ENCODE results near the gene LETM1.

The LETM1 gene

DNA sequence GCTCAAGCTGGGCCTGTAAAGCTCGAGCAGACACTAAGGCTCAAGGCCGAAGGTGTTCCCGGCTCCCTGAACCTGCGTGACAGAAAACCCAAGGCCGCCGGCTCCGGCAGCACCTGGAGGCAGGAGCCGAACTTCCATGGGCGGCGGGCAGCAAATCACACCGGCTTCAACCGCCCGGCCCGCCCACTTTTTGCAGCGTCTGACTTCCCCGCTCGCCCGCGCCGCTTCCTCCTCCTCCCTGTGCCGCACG, 14.3 kb upstream of the LETM1 start:
- TF ChIP-seq TAF1 (IDR thresholded peaks at IDR 0.05; ENCODE audit: borderline replicate concordance, insufficient read depth, low read length), result no peak
- TF ChIP-seq SIN3A (IDR thresholded peaks at IDR 0.05; ENCODE audit: borderline replicate concordance, insufficient read depth, low read length), result 0 out of 2 replicates have a peak, but pooled peaks have one; percentile 41

DNA sequence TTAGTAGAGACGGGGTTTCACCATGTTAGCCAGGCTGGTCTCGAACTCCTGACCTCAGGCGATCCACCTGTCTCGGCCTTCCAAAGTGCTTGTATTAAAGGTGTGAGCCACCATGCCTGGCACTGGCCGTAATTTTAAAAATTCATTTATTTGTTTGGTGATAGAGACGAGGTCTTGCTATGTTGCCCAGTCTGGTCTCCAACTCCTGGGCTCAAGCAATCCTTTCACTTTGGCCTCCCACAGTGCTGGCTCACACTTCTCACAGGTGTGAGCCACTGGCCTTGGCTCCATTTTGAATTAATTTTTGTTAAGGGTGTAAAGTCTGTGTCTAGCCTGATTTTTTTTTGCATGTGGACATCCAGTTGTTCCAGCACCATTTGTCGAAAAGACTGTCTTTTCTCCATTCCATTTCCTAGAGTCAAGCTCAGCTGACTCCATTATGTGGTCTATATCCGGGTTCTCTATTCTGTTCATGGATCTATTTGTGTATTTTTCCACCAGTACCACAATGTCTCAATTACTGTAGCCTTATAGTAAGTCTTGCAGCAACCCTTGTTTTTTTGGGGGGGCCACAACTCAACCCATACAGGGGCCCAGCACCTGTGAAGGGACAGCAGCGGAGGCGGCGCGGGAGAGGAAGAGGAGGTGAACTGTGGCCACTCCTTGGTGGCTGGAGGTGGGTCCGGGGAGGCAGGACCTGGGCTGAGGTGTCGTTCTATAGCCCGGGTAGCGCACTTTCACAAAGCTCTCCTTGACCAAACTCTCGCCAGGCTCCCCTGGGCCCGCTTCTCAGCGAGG, 13.8 kb upstream of the LETM1 start:
- TF ChIP-seq FOXP2 (optimal IDR thresholded peaks at IDR 0.05; ENCODE audit: borderline replicate concordance, extremely low read depth, extremely low read length, insufficient read depth) (no peak), POLR2AphosphoS5 (IDR thresholded peaks at IDR 0.05; ENCODE audit: low read depth, low read length) (no peak), SIN3A (IDR thresholded peaks at IDR 0.05; ENCODE audit: borderline replicate concordance, insufficient read depth, low read length) (no peak), TAF1 (IDR thresholded peaks at IDR 0.05; ENCODE audit: borderline replicate concordance, insufficient read depth, low read length) (no peak)
- TF ChIP-seq, protein P1, sequence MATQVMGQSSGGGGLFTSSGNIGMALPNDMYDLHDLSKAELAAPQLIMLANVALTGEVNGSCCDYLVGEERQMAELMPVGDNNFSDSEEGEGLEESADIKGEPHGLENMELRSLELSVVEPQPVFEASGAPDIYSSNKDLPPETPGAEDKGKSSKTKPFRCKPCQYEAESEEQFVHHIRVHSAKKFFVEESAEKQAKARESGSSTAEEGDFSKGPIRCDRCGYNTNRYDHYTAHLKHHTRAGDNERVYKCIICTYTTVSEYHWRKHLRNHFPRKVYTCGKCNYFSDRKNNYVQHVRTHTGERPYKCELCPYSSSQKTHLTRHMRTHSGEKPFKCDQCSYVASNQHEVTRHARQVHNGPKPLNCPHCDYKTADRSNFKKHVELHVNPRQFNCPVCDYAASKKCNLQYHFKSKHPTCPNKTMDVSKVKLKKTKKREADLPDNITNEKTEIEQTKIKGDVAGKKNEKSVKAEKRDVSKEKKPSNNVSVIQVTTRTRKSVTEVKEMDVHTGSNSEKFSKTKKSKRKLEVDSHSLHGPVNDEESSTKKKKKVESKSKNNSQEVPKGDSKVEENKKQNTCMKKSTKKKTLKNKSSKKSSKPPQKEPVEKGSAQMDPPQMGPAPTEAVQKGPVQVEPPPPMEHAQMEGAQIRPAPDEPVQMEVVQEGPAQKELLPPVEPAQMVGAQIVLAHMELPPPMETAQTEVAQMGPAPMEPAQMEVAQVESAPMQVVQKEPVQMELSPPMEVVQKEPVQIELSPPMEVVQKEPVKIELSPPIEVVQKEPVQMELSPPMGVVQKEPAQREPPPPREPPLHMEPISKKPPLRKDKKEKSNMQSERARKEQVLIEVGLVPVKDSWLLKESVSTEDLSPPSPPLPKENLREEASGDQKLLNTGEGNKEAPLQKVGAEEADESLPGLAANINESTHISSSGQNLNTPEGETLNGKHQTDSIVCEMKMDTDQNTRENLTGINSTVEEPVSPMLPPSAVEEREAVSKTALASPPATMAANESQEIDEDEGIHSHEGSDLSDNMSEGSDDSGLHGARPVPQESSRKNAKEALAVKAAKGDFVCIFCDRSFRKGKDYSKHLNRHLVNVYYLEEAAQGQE (IDR thresholded peaks at IDR 0.05; ENCODE audit: insufficient read depth in 1 of 2, low read depth in 2 of 2, low read length in 2 of 2), result no peak

DNA sequence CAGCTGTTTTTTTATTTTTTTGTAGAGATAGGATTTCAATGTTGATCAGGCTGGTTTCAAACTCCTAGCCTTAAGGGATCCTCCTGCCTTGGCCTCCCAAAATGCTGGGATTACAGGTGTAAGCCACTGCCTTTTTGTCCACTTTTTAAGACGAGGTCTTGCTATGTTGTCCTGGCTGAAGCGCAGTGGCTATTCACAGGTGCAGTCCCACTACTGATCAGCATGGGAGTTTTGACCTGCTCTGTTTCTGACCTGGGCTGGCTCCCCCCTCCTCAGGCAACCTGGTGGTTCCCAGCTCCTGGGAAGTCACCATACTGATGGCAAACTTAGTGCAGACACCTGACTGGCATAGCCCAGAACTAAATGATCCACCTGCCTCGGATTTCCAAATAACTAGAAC, 13.0 kb upstream of the LETM1 start:
- TF ChIP-seq, protein P1 (IDR thresholded peaks at IDR 0.05; ENCODE audit: insufficient read depth in 1 of 2, low read depth in 2 of 2, low read length in 2 of 2), result no peak
- no peak for TF ChIP-seq TAF1 (IDR thresholded peaks at IDR 0.05; ENCODE audit: borderline replicate concordance, insufficient read depth, low read length)
- no peak for TF ChIP-seq POLR2AphosphoS5 (IDR thresholded peaks at IDR 0.05; ENCODE audit: low read depth, low read length)
- no peak for TF ChIP-seq SIN3A (IDR thresholded peaks at IDR 0.05; ENCODE audit: borderline replicate concordance, insufficient read depth, low read length)
- no peak for TF ChIP-seq FOXP2 (optimal IDR thresholded peaks at IDR 0.05; ENCODE audit: borderline replicate concordance, extremely low read depth, extremely low read length, insufficient read depth)

DNA sequence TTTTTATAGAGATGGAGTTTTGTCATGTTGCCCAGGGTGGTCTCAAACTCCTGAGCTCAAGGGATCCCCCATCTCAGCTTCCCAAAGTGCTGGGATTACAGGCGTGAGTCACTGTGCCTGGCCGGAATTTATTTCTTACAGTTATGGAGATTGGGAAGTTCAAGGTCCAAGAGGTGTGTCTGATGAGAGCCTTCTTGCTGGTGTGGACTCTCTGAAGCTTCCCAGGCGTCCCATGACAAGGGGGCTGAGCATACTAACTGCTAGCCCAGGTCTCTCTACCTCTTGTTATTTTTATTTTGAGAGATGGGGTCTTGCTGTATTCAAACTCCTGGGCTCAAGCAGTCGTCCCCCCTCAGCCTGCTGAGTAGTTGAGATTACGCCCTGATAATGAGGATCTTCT, 12.3 kb upstream of the LETM1 start:
- TF ChIP-seq SIN3A (IDR thresholded peaks at IDR 0.05; ENCODE audit: borderline replicate concordance, insufficient read depth, low read length), result no peak
- TF ChIP-seq POLR2AphosphoS5 (IDR thresholded peaks at IDR 0.05; ENCODE audit: low read depth, low read length), result no peak
- no peak for TF ChIP-seq FOXP2 (optimal IDR thresholded peaks at IDR 0.05; ENCODE audit: borderline replicate concordance, extremely low read depth, extremely low read length, insufficient read depth)
- no peak for TF ChIP-seq TAF1 (IDR thresholded peaks at IDR 0.05; ENCODE audit: borderline replicate concordance, insufficient read depth, low read length)
- TF ChIP-seq, protein P1 (IDR thresholded peaks at IDR 0.05; ENCODE audit: insufficient read depth in 1 of 2, low read depth in 2 of 2, low read length in 2 of 2), result no peak

DNA sequence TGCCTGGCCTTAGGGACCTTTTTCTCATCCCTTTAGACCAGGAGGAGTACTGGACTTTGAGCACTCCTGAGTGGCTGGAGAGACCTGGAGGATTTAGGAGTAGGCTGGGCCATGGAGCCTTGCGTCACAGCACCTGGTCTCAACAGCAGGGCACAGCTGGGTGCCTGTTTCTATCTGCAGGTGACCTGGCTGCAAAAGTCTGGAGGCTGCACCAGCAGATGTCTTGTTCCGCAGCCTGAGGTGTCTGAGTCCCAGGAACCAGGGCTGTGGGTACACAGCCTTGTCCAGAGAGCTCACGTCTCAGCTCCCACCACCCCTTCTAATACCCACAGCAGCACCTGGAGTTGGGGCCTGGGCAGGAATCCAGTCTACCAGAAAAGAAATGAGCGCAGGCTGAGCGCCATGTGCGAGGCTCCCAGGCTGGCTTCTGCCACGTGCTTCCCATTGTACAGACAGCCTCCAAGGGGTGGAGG, 10.3 kb upstream of the LETM1 start:
- TF ChIP-seq, protein P1 (IDR thresholded peaks at IDR 0.05; ENCODE audit: insufficient read depth in 1 of 2, low read depth in 2 of 2, low read length in 2 of 2), result no peak
- no peak for TF ChIP-seq POLR2AphosphoS5 (IDR thresholded peaks at IDR 0.05; ENCODE audit: low read depth, low read length)
- TF ChIP-seq FOXP2 (optimal IDR thresholded peaks at IDR 0.05; ENCODE audit: borderline replicate concordance, extremely low read depth, extremely low read length, insufficient read depth), result no peak
- TF ChIP-seq TAF1 (IDR thresholded peaks at IDR 0.05; ENCODE audit: borderline replicate concordance, insufficient read depth, low read length), result no peak
- no peak for TF ChIP-seq SIN3A (IDR thresholded peaks at IDR 0.05; ENCODE audit: borderline replicate concordance, insufficient read depth, low read length)

Measured in PFSK-1 (cell line).